Anterior cingulate cortex (tissue), 58 donors: ENCODE measurements around the gene PASK.
"Not testable (repeated sequence)": the region's sequence is repeated elsewhere in the genome, so short reads cannot be mapped to it uniquely, and the experiment has no call there.

Experiments used
- DNase-seq, 58 donors: peaks; one replicate each; lab custom pipeline; 2025; lab: John Stamatoyannopoulos, UW

The PASK gene

DNA sequence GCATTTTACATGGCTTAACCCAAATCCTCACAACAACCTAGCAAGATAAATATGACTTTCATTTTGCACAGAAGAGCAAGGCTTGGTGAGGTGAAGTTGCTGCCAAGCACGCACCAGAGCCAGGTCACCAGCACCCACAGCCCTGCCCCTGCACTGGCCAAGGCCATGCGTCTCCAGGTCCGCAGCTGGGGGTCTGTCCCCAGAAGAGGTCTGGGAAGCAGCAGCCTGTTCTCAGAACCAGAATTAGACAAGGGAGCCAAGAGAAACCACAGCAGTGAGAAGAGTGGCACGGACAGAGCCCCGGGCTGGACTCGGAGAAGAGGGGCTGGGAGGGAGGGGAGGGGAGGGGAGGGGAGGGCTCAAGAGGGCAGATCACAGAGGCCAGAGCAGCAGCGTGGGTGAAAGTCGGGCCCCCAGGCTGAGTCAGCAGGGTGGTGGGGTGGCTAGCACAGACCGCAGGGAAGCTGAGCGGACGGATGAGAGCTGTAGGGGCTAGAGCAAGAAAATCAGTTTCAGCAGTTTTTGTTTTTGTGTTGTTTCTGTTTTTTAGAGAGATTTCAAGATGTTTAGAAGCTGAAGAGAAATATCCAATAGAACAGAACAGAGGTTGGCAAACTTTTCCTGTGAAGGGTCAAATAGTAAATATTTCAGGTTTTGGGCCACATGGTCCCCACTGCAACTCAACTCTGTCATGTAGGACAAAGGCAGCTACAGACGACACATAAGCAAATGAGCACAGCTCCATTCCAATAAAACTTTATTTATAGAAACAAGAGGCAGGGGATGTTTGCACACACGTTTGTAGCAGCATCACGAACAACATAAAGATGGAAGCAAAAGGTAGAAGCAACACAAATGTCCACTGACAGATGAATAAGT, 39.8 kb downstream of the PASK start:
- no peak for DNase-seq

DNA sequence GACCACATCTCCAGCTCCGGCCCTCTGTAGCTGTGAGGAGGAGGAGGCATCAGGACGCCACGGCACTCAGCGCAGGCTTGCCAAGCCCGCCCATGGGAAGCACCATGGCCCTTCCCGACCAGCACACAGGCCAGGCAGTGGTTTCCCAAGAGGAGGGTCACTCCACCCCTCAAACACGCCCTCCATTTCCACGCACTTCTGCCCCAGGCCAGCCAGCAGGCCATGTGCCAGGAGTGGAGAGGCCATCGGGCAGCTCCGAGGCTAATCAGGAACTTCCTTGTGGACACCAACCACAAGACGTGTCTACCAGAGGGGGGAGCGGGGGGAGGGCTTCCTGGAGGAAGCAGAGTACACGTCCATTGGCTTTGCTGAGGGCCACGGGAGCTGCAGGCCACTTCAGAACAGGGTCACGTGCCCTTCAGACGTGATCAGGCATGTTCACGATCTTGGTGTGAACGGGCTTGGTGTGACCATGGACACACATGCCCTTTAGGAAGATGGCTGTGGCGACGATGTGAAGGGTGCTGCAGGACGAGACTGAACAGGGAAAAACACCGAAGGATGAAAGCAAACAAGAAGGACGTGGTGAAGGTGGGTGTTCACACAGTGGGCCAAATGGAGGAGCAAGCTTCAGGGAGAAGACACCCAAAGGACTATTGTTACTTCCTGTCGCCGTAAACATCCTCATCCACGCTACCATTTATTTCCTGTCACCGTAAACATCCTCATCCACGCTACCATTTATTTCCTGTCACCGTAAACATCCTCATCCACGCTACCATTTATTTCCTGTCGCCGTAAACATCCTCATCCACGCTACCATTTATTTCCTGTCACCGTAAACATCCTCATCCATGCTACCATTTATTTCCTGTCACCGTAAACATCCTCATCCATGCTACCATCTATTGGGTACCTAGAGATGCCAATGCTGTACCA, 40.7 kb downstream of the PASK start:
- DNase-seq = peak in 1 of 58 donors; percentile 9

DNA sequence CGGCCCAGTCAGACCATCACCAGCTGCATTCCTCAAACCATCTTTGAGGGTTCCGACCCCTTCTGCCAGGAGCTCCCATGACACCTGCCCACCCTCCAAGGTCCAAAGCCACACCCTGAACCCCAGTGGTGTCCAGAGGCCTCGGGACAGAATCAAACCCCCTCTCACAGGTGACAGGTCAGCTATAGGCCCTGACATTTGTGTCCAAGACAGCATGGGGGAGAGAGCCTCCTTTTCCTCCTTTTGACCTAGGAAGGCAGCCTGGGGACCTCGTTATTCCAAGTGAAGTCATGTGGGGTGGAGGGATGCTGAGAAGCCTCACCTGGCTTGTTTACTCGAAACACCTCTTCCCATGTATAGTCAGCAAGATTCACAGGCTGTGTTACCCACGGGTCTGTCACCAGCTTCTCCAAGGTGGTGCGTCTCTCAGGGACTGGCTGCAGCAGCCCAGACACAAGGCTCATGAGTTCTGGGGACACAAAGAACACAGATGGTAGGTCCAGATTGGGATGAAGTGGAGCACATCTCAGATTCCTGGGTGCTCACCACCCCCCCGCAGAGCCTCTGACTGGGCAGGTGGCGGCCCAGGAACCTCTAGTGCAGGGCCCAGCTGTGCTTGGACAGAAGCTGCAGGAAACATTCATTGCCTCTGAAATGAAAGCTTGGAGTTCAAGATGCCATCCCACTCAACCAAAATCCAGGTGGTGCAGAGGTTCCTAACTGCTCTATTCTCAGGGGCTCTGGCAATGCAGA, 42.1 kb downstream of the PASK start:
- DNase-seq = no peak

DNA sequence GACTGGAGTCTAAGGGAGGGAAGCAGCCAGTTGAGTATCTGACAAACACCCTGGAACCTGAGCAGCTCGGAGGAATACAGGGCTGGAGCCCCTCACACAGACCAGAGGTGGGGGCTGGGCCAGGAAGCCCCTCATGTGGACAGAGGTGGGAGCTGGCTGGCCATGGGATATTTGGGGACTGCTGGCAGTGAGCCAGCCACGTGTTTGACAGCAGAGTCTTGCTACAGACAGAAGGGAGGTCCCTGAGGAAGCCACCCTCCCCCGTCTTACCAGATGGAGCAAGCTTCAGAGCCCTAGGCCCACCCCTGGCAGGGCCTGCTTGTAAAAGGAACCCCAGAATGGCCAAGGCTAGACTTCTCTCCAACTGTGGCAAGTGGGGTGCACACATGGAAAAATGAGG, 43.6 kb downstream of the PASK start:
- DNase-seq = no peak

DNA sequence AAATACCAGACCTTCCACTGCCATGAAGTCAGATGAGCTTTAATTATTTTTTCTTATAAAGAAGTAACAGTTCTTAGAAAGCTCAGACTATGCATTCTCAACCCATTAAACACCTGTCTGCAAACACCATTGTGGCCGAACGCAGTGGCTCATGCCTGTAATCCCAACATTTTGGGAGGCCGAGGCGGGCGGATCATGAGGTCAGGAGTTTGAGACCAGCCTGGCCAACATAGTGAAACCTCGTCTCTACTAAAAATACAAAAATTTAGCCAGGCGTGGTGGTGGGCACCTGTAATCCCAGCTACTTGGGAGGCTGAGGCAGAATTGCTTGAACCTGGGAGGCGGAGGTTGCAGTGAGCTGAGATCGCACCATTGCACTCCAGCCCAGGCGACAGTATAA, 44.7 kb downstream of the PASK start:
- not testable (repeated sequence) for DNase-seq

DNA sequence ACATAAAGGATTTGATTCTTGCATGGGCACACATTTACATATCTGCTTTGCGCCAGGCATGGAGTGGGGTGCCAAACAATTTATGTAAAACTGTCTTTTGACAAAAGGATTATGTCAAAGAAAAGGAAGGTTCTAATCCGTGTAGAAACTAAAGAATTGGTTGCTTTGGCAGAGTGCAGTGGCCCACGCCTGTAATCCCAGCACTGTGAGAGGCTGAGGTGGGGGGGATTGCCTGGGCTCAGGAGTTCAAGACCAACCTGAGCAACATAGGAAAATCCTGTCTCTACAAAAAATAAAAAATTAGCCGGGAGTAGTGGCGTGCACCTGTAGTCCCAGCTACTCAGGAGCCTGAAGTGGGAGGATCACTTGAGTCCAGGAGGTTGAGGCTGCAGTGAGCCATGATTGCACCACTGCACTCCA, 46.1 kb downstream of the PASK start:
- DNase-seq = no peak

DNA sequence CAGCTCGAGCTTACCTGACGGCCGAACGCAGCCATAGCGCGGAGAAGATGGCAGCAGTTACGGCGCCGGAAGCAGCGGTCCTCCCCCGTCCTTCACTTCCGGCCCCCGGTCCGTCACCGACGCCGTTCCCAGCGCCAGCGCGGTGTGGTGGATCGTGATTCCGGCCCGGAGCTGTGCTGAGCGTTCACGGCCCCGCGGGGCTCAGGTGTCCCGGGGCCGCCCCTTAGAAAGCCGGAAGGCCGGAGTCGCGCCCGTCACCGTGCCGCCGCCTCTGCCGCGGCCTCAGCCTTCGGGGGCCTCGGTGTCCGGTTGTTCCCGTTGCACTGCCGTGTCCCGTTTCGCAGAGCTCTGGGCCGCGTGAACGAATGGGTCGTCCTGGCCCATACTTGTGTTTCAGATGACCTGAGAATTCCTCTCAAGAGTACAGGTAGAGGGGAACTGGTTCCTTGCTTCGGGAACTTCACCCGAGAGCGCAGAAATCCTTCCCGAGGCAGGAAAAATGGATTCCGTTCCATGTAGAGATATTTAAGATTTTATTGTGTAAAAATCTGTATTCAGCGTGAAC, 47.0 kb downstream of the PASK start, which contains the start of gene MTERF4:
TSS of gene MTERF4 (minus strand) at position 49 of the 565 bp plus-strand sequence. CDS start at position 35, 14 bp downstream.
- peak in 57 of 58 donors; percentile 30 to 88 (median 78) for DNase-seq

DNA sequence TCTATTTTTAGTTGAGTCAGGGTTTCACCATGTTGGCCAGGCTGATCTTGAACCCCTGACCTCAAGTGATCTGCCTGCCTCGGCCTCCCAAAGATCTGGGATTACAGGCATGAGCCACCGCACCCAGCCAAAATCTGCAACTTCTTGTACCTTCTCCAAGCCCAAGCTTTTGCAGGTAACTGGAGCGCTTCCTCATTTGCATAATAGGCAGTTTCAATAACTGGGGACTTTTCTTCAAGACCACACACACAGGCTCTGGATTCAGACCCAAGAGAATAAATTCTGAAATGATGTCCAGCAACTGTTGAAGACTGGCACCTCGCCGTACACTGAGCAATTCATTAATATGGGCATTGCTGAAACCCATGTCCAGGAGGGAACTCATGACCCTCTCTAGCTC, 50.0 kb downstream of the PASK start:
- DNase-seq = no peak

DNA sequence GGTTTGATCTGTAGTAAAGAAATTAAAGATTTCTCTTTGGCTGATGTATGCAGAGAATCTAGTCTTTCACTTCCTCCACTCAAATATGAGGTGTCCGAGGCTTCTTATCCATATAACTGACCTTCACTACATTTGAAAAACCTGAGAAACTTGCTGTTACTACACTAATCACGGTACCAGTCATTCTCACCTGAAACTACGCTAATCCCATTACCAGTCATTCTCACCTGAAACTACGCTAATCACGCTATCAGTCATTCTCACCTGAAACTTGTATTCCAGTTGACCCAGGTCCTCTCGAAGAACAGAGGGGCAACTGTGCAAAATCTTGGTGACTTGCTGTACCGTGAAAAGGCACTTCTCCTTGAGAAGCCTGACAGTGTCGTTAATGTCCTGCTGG, 52.3 kb downstream of the PASK start:
- DNase-seq = no peak

DNA sequence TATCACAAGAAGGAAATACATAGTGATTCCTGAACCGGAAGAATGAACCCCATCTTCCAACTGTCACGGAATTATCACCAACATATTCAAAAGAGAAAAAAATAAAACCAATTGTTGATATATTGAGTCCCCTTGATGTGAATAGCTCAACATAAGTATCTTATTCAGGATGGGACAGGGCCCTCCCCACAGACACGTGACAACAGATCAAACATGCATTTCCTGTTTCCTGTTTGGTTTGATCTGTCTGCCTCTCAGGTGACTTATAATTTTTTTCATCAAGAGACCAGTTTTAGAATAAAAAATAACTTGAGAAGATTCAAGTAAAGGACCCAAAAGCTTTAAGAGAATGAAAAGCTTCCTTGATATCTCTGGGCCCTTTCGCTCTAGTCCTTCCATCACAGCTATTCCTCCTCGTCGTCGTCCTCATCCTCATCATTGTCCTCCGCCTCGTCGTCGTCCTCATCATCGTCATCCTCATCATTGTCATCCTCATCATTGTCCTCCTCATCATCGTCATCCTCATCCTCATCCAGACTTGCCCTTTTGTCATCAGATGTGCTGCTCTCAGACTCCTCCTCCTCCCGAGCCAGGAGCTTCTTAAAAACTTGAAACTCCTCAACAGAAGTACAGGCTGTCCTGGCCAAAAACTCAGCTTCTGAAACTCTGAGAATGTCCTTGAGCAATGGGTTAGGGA, 53.5 kb downstream of the PASK start:
- DNase-seq = no peak

DNA sequence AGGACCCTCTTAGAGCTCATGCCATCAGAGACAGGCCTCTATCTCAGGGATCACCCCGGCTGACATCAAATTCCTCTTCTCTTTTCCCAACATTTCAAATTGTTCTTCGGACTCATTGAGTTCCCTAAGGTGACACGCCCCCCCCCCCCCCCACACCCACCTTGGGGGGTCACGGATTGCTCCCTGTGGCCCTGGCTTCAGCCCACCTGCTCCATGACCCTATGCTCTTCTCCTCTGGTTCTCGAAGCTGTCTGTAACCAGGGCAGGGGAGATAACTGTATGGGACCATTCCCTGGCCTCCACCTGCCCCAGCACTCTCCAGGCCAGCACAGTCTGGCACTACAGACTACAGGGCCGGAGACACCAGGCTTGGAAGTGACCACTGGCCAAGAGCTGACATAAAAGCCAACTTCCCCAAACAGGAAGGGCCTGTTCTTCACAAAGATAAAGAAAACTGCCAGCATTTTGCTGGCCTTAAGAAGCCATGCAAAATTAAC, 54.3 kb downstream of the PASK start:
- no peak for DNase-seq

DNA sequence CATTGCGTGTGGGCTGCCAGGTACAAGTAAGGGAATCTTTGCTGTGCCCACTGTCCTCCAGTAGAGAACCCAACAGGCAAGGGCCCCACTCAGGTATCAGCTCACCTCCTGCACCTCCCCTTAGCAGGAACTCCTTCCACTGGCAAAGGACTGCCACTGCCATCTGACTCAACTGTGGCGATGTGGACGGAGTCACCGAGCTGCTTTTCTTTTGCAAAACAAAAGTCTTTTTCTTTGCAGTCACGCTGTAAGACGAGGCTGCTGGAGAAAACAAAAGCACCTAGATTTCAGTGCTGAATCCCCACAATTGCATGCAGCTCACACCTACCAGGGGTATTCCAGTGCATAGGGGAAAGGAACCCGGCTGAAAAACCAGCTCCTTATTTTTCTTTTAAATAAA, 55.1 kb downstream of the PASK start:
- no peak for DNase-seq

DNA sequence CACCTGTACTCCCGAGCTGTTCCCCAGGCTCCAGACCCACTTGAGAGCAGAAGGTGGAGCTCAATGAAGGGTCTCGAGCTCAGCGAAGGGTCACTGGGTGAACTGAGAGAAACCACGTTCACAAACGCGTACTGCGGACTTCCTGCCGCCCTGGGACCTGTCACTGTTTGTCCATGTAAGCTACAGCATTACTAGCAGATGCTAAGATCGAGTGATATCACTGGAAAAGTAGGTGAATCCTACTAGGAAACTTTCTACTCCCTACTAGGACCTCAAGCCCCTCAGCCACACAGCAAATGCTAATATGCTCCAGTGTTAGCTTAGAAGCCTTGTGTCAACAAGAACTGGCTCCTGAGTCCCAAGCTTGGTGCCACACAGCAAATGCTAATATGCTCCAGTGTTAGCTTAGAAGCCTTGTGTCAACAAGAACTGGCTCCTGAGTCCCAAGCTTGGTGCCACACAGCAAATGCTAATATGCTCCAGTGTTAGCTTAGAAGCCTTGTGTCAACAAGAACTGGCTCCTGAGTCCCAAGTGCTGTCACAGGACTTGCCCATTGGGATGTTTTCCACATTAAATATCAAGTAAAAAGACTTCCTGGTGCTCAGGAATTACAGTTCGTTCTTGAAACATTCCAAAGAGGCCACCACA, 56.0 kb downstream of the PASK start:
- DNase-seq = not testable (repeated sequence)

DNA sequence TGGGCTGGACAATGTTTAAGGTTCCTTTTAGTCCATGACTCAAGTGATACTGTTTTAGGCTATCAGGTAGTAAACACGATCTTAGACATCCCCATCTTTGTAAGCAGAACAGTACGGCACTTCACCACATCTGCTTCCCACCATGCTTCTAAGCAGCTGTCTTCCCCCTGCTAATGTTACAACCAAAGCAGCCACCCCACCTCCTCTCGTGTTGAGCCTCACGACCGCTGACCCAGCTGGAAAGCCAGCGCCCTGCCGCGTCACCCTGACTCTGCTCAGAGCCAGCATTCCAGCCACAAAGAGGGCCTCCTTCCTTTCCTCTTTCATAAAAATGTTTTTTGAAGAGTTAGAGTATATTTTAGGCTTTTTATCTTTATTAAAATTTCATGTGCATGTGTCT, 56.6 kb downstream of the PASK start:
- no peak for DNase-seq

DNA sequence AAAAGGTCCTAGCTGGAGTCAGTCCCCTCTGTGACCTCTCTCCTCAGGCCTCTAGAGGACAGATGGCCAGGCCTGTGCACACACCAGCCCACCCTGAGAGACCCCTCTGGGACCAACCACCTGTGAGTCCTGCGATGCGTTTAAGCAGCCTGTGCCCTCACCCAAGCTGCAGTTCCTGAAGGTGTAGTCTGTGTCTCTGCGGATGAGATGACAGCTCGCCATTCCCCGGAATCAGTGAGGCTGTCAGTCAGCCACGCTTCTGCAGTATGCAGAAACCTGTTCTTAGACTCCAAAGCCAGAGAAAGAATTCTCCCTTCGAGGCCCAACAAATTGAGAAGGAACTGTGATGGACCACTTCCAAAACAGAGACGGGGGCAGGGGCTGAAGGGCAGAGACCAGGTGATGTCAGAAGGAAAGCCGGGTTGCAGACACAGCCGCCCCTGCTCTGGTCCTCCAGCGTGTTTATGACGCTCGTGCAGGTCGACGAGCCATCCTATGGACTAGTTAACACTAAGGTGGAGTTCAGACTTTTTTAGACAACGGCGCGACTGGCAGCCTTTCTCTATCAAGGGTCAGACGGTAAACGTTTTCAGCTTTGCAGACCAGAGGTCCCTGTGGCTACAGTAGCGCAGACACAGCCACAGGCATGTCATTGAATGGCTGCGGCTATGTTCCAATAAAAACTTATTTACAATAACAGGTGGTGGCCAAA, 57.4 kb downstream of the PASK start:
- DNase-seq = no peak

DNA sequence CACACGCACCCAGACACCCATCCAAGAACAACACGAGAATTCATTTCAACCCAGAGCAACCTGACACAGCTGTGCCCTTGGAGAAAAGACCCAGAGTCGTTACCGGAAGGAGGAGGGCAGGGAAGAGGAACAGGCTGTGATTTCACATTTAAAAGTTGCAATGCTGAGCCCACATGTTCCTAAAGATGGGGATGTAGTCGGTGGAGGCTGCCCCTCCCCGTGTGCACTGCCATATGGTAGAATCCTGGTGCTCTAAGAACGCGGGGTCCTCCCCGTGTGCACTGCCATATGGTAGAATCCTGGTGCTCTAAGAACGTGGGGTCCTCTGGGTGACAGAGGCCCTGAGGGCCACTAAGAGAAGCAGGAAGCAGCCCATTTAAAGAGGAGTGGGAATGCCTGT, 58.1 kb downstream of the PASK start:
- peak in 1 of 58 donors; percentile 29 for DNase-seq

DNA sequence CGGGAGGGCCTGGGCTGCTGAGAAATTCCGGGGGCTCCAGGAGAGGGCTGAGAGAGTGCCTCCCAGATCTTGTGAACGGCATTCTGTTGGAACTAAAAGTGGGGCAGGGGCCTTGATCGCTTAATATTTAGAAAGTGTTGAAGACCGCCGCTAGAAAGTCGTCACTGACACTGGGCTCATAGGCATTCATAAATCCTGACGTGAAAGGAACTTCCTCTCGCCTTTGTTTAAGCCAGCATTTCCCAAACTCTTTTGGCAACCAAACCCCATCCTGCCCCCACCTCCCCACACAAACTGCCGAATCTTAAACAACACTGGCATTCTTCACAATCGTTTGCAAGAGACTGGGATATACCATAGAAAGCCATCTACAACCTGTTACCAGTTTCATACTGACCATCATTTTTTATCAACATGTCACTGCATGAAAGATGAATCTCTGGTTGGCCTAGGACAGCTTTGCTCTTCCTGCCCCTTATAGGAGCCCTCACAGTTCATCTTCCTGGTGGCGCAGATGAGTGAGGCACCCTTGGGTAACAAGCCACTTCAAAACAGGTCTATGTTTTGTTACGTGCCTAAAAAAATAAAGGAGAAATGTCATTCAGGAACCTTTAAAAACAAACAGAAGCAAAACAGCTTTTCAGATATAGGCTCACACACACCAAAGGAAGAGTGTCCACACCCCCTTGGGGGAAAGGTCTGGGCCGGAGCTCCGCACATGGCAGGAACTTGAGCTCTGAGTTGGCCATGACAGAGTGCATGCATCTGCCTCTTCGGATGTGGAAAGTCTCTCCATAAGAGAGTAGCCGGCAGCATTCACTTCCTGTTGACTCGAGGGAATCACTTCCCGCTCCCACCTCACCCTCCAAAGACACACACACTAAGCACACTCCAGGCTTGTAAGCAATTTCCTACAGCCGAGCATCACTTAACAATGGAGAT, 60.2 kb downstream of the PASK start:
- DNase-seq = no peak
